HG03045 (cell line): ENCODE results near the gene ATG16L2.
"Not testable (repeated sequence)": the region's sequence is repeated elsewhere in the genome, so short reads cannot be mapped to it uniquely, and the experiment has no call there.

Source experiments
- ATAC-seq: cut with Tn5 transposase; IDR thresholded peaks from one replicate; pipeline ENCODE4 v1.9.1; 2021; ENCODE audit warnings: mild to moderate bottlenecking, moderate library complexity; ENCODE audit not compliant: unreplicated experiment

The ATG16L2 gene

GRCh38 chr11:72836111-72836510 lies 21.9 kb downstream of the ATG16L2 start:
- ATAC-seq = no peak

GRCh38 chr11:72838691-72839305 lies 24.6 kb downstream of the ATG16L2 start:
- no peak for ATAC-seq

- no peak for ATAC-seq
Measured at GRCh38 chr11:72840780-72841179, 26.6 kb downstream of the ATG16L2 start.

- ATAC-seq = no peak
Measured at GRCh38 chr11:72841397-72841796, 27.2 kb downstream of the ATG16L2 start.

GRCh38 chr11:72842126-72842525 lies 27.9 kb downstream of the ATG16L2 start:
- no peak for ATAC-seq

- ATAC-seq = no peak
Measured at GRCh38 chr11:72842653-72843330, 28.6 kb downstream of the ATG16L2 start.

GRCh38 chr11:72844356-72844755 lies 30.1 kb downstream of the ATG16L2 start:
- ATAC-seq = no peak

- no peak for ATAC-seq
Measured at GRCh38 chr11:72848846-72849466, 34.7 kb downstream of the ATG16L2 start.

GRCh38 chr11:72850832-72851231 lies 36.6 kb downstream of the ATG16L2 start:
- ATAC-seq = no peak

GRCh38 chr11:72851726-72852125 lies 37.5 kb downstream of the ATG16L2 start:
- ATAC-seq = no peak

- ATAC-seq = no peak
Measured at GRCh38 chr11:72856065-72856464, 41.9 kb downstream of the ATG16L2 start.

GRCh38 chr11:72856551-72857345 lies 42.5 kb downstream of the ATG16L2 start:
- ATAC-seq = no peak

- not testable (repeated sequence) for ATAC-seq
Measured at GRCh38 chr11:72858267-72858666, 44.1 kb downstream of the ATG16L2 start.

GRCh38 chr11:72859126-72859525 lies 44.9 kb downstream of the ATG16L2 start:
- no peak for ATAC-seq

- ATAC-seq = no peak
Measured at GRCh38 chr11:72860010-72860409, 45.8 kb downstream of the ATG16L2 start.

GRCh38 chr11:72860592-72860991 lies 46.4 kb downstream of the ATG16L2 start:
- no peak for ATAC-seq

- no peak for ATAC-seq
Measured at GRCh38 chr11:72863091-72863490, 48.9 kb downstream of the ATG16L2 start.

GRCh38 chr11:72863916-72864315 lies 49.7 kb downstream of the ATG16L2 start:
- no peak for ATAC-seq

- no peak for ATAC-seq
Measured at GRCh38 chr11:72864702-72865655, 50.8 kb downstream of the ATG16L2 start.

GRCh38 chr11:72867970-72868369 lies 53.8 kb downstream of the ATG16L2 start:
- ATAC-seq = no peak
